GM08714 (cell line): Measurements from ENCODE around the gene IL21R.

Experiments
- H3K4me3 ChIP-seq: fragments of 200-500 bp; sonication (Bioruptor generic); 2 replicates; pipeline ENCODE4 v1.5.1; 2014; ENCODE audit warnings: mild to moderate bottlenecking, low read length, inconsistent platforms
- ZNF274 ChIP-seq: IDR thresholded peaks from 2 replicates; pipeline ENCODE4 v1.6.1; 2012; ENCODE audit warnings: mild to moderate bottlenecking, low read depth, low read length

The IL21R gene

GRCh38 chr16:27367461-27368357 is 34.3 kb upstream of the IL21R start:
- no peak for TF ChIP-seq ZNF274
- H3K4me3 ChIP-seq: peak overlapping the region; percentile 1; the same call in 1 of the 2 replicates

GRCh38 chr16:27368358-27368722 is 33.6 kb upstream of the IL21R start:
- no peak overlapping the region for H3K4me3 ChIP-seq
- no peak for TF ChIP-seq ZNF274

GRCh38 chr16:27369806-27370205 is 32.2 kb upstream of the IL21R start:
- TF ChIP-seq ZNF274: no peak
- H3K4me3 ChIP-seq: no peak overlapping the region

GRCh38 chr16:27370318-27370717 is 31.7 kb upstream of the IL21R start:
- no peak overlapping the region for H3K4me3 ChIP-seq
- TF ChIP-seq ZNF274: no peak

GRCh38 chr16:27373312-27373711 is 28.7 kb upstream of the IL21R start:
- TF ChIP-seq ZNF274: no peak
- H3K4me3 ChIP-seq: peak overlapping the region; percentile 5; the same call in 1 of the 2 replicates

- H3K4me3 ChIP-seq: peak overlapping the region; percentile 29; the same call in 1 of the 2 replicates
- no peak for TF ChIP-seq ZNF274
Measured at GRCh38 chr16:27374221-27374803, 27.7 kb upstream of the IL21R start.

GRCh38 chr16:27374804-27375425 is 27.1 kb upstream of the IL21R start:
- H3K4me3 ChIP-seq: peak overlapping the region; percentile 29; the same call in 1 of the 2 replicates
- TF ChIP-seq ZNF274: no peak

GRCh38 chr16:27377666-27378485 is 24.1 kb upstream of the IL21R start:
- TF ChIP-seq ZNF274: no peak
- peak overlapping the region; percentile 3; the same call in 1 of the 2 replicates for H3K4me3 ChIP-seq

GRCh38 chr16:27378871-27379481 is 23.0 kb upstream of the IL21R start:
- no peak overlapping the region for H3K4me3 ChIP-seq
- no peak for TF ChIP-seq ZNF274

- TF ChIP-seq ZNF274: no peak
- H3K4me3 ChIP-seq: no peak overlapping the region
Measured at GRCh38 chr16:27379919-27380318, 22.1 kb upstream of the IL21R start.

- H3K4me3 ChIP-seq: no peak overlapping the region
- TF ChIP-seq ZNF274: no peak
Measured at GRCh38 chr16:27381236-27381635, 20.7 kb upstream of the IL21R start.

GRCh38 chr16:27381974-27382855 is 19.8 kb upstream of the IL21R start:
- no peak for TF ChIP-seq ZNF274
- H3K4me3 ChIP-seq: no peak overlapping the region
